Endothelial cell of umbilical vein (primary cell): ENCODE measurements around the gene ACAT2.

ENCODE experiments used
- CTCF ChIP-seq, 2 donors: IDR thresholded peaks; 1 replicate in 1 of 2; 2 replicates in 1 of 2; pipeline ENCODE4 v1.5.1; 2011; ENCODE audit warnings: low read length in 2 of 2, mild to moderate bottlenecking in 2 of 2, moderate library complexity in 2 of 2, control low read depth in 1 of 2, inconsistent platforms in 1 of 2, low read depth in 1 of 2; ENCODE audit not compliant: insufficient read depth in 1 of 2; ENCODE audit errors: extremely low read depth in 1 of 2
- MAX ChIP-seq: IDR thresholded peaks from 2 replicates; pipeline ENCODE4 v1.6.1; 2011; ENCODE audit not compliant: insufficient read depth, insufficient read length
- POLR2AphosphoS5 ChIP-seq: IDR thresholded peaks from 2 replicates; pipeline ENCODE4 v1.6.1; 2012; ENCODE audit warnings: low read depth, mild to moderate bottlenecking, control low read depth, low read length, moderate library complexity; ENCODE audit not compliant: insufficient read depth

DNA sequence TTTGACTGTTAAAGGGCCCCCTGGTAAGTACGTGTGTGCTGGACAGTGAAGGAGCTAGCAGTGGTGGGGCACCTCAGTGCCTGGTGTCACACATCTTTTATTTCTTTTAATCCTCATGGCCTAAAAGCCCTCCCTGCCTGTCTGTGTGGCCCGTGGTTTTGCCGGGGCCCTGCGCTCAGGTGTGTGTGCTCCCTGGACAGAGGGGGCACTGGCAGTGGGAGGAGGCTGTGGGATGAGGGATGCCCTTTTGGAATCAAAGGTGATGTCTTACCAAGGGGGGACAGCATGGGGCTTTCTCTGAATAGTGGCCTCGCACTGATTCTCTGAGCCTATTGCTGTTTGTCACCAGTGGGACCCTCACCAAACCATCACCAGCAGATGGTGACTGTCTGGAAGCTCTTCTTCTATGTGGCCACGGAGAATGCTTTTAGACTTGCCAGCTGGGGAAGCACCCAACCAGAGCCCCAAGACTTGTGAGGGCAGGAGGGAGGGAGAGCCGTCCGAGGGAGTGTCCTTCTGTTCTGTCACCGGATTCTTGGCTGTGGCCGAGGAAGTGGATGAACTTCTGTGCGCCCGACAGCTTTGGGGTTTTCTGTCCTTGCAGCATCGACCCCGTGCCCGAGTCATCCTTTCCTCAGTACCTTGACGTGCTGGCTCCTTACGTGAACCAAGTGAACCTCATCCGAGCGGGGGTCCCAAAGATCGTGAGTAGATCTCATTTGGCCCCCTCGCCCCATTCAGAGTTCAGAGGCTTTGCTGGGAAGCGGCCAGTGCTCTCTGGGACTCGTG is 56.3 kb downstream of the ACAT2 start:
- no peak for TF ChIP-seq POLR2AphosphoS5
- TF ChIP-seq CTCF (IDR thresholded peaks at IDR 0.05; ENCODE audit: extremely low read depth in 1 of 2, insufficient read depth in 1 of 2, low read depth in 1 of 2, low read length in 2 of 2): no peak
- TF ChIP-seq MAX: no peak
